ENCODE measurements around the gene RBM38.

RBM38 gene

GRCh38 chr20:57435498-57436222 is 44.5 kb downstream of the RBM38 start:
- TF ChIP-seq, protein P1, sequence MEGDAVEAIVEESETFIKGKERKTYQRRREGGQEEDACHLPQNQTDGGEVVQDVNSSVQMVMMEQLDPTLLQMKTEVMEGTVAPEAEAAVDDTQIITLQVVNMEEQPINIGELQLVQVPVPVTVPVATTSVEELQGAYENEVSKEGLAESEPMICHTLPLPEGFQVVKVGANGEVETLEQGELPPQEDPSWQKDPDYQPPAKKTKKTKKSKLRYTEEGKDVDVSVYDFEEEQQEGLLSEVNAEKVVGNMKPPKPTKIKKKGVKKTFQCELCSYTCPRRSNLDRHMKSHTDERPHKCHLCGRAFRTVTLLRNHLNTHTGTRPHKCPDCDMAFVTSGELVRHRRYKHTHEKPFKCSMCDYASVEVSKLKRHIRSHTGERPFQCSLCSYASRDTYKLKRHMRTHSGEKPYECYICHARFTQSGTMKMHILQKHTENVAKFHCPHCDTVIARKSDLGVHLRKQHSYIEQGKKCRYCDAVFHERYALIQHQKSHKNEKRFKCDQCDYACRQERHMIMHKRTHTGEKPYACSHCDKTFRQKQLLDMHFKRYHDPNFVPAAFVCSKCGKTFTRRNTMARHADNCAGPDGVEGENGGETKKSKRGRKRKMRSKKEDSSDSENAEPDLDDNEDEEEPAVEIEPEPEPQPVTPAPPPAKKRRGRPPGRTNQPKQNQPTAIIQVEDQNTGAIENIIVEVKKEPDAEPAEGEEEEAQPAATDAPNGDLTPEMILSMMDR (IDR thresholded peaks at IDR 0.05; ENCODE audit: low read depth, low read length) = peak; percentile 38; the same call in 1 of the 2 replicates
- H3K27me3 ChIP-seq (ENCODE audit: insufficient read depth, low read depth, severe bottlenecking) = no peaks in the 10 kb centered on the region
- H3K4me3 ChIP-seq (ENCODE audit: low read depth, low read length) = no peak overlapping the region
- no peak overlapping the region for H3K27ac ChIP-seq
- H3K36me3 ChIP-seq = no peaks in the 10 kb centered on the region
- H3K9me3 ChIP-seq (ENCODE audit: severe bottlenecking) = no peaks in the 10 kb centered on the region
- peak; percentile 38 for DNase-seq

DNA sequence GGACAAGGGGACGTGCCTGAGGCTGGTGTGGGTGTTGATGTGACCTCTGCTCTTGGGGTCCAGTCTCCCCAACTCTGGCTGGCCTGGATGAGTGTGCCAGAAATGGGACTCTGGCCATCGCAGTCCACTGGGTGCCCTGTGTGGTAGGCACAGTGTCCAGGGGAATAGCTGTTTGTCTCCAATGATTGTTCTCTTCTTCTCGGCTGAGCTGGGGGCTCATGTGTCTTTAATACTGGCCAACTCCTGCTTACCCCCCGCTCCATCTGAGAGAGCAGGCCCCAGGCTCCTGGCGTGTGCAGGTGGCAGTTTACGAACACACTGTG is 45.0 kb downstream of the RBM38 start:
- Histone ChIP-seq H3K27me3 (ENCODE audit: insufficient read depth, low read depth, severe bottlenecking) (no peaks in the 10 kb centered on the region), H3K27ac (no peak overlapping the region), H3K36me3 (no peaks in the 10 kb centered on the region), H3K9me3 (ENCODE audit: severe bottlenecking) (no peaks in the 10 kb centered on the region), H3K4me3 (ENCODE audit: low read depth, low read length) (no peak overlapping the region)
- no peak for DNase-seq
- TF ChIP-seq, protein P1 (IDR thresholded peaks at IDR 0.05; ENCODE audit: low read depth, low read length) = no peak

- H3K4me3 ChIP-seq (ENCODE audit: low read depth, low read length) = no peak overlapping the region
- TF ChIP-seq, protein P1 (IDR thresholded peaks at IDR 0.05; ENCODE audit: low read depth, low read length) = no peak
These were observed 46.1 kb downstream of the RBM38 start for GRCh38 chr20:57437267-57437666.

DNA sequence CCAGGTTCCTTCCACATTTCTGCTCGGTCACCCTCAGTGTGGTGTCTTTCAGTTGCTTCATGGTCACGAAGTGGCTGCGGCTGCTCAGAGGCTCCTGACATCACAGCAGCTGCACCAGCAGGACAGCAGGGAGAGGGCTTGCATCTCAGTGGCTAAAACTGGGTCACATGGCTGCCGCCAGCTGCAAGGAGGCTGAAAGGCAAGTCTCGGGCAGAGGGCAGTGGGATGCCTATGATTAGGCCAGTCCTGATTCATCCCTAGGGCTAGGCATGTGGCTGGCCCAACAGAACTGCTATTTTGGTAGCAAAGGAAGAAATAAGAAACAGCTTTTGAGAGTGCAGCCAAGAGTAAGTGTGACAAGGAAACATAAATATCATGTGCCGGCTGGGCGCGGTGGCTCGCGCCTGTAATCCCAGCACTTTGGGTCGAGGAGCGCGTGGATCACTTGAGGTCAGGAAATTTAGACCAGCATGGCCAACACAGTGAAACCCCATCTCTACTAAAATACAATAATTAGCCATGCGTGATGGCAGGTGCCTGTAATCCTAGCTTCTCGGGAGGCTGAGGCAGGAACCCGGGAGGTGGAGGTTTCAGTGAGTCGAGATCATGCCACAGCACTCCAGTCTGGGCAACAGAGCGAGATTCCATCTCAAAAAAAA is 46.6 kb downstream of the RBM38 start:
- Histone ChIP-seq H3K27ac (no peak overlapping the region), H3K36me3 (no peaks in the 10 kb centered on the region), H3K9me3 (ENCODE audit: severe bottlenecking) (no peaks in the 10 kb centered on the region), H3K27me3 (ENCODE audit: insufficient read depth, low read depth, severe bottlenecking) (no peaks in the 10 kb centered on the region), H3K4me3 (ENCODE audit: low read depth, low read length) (no peak overlapping the region)
- TF ChIP-seq, protein P1 (IDR thresholded peaks at IDR 0.05; ENCODE audit: low read depth, low read length) = no peak
- no peak for DNase-seq

More at GRCh38 chr20:57437267-57437666, 46.1 kb downstream of the RBM38 start:
- Histone ChIP-seq H3K36me3 (no peaks in the 10 kb centered on the region), H3K9me3 (ENCODE audit: severe bottlenecking) (no peaks in the 10 kb centered on the region), H3K27ac (no peak overlapping the region), H3K27me3 (ENCODE audit: insufficient read depth, low read depth, severe bottlenecking) (no peaks in the 10 kb centered on the region)
- no peak for DNase-seq

DNA sequence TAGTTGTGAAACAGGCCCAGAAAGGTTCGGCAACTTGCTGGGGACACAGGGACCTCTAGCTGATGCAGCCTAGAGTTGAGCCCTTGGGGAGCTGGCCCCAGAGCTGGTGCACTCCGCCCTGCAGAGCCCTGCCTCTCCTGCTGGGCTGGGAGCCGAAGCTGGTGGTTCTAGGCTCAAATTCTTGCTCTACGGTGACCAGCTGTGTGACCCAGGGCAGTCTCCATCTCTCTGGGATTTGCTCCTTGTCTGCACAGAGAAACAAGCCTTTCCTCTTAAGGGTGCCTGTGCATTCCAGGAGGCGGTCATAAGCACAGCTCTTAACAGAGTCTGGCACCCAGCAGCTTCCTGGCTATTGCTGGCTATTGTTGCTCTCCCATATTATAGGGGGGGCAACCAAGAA is 47.4 kb downstream of the RBM38 start:
- TF ChIP-seq, protein P1 (IDR thresholded peaks at IDR 0.05; ENCODE audit: low read depth, low read length) = no peak
- no peak for DNase-seq
- H3K27me3 ChIP-seq (ENCODE audit: insufficient read depth, low read depth, severe bottlenecking) = no peaks in the 10 kb centered on the region
- no peak overlapping the region for H3K27ac ChIP-seq
- H3K4me3 ChIP-seq (ENCODE audit: low read depth, low read length) = no peak overlapping the region
- no peaks in the 10 kb centered on the region for H3K9me3 ChIP-seq (ENCODE audit: severe bottlenecking)
- H3K36me3 ChIP-seq = no peaks in the 10 kb centered on the region
